Uterus (tissue), 4 donors: ENCODE measurements around the gene AREL1. TPM values are rescaled to one million over a fixed set of nuclear protein-coding genes. Genes with fewer than 3 reads are reported as not detected.
A peak's percentile ranks its signal among the peaks of the same experiment; 100 is the strongest.

ENCODE experiments used
- DNase-seq, 2 donors: peaks; one replicate each; pipeline ENCODE4 v3.0.0-alpha.2; 2019 to 2020
- H3K27ac ChIP-seq, 2 donors: fragments of 200-600 bp; sonication (generic); 1 replicate in 1 of 2; 2 replicates in 1 of 2; pipeline ENCODE4 v1.5.1; 2016 to 2018
- H3K27me3 ChIP-seq, 2 donors: fragments of 200-600 bp; sonication (generic); one replicate each; pipeline ENCODE4 v1.5.1; 2018 to 2019; ENCODE audit warnings: control low read depth in 1 of 2
- H3K36me3 ChIP-seq, 2 donors: fragments of 200-600 bp; sonication (generic); one replicate each; pipeline ENCODE4 v1.5.1; 2019; ENCODE audit warnings: control low read depth in 1 of 2
- H3K4me1 ChIP-seq, 2 donors: fragments of 200-600 bp; sonication (generic); one replicate each; pipeline ENCODE4 v1.5.1; 2018 to 2019; ENCODE audit warnings: control low read depth in 1 of 2
- H3K4me3 ChIP-seq, 2 donors: fragments of 200-600 bp; sonication (generic); 1 replicate in 1 of 2; 2 replicates in 1 of 2; pipeline ENCODE4 v1.5.1; 2018 to 2019; ENCODE audit warnings: mild to moderate bottlenecking in 1 of 2
- H3K9me3 ChIP-seq, 2 donors: fragments of 200-600 bp; sonication (generic); one replicate each; pipeline ENCODE4 v1.5.1; 2019; ENCODE audit warnings: control low read depth in 1 of 2
- POLR2A ChIP-seq, 2 donors: fragments of 450-650 bp; IDR thresholded peaks; one replicate each; pipeline ENCODE4 v1.6.1; 2016; ENCODE audit warnings: antibody characterized with exemption in 2 of 2, mild to moderate bottlenecking in 1 of 2, moderate library complexity in 1 of 2
- intact Hi-C: fragments of 100-400 bp; cut with DNase I; formaldehyde crosslinking; loops from one replicate; pipeline ENCODE4 v1.15.1; 2023; ENCODE audit warnings: low total_unique reads
- total RNA-seq, 4 donors: library from RNA; depleted of rRNA in 3 of 4; stranded (reverse); fragments of >200 nt in 3 of 4; gene quantifications; one replicate each; pipeline versions ENCODE4 v1.1.0 to v1.2.4, GENCODE V29; 2014 to 2023
- TF ChIP-seq, protein P1 (sequence below), 4 experiments: fragments of 200-600 bp in 2 of 4; fragments of 450-650 bp in 2 of 4; sonication (generic) in 2 of 4; IDR thresholded peaks; one replicate each; pipeline ENCODE4 v1.5.1; 2016 to 2019; ENCODE audit warnings: antibody characterized with exemption in 4 of 4, mild to moderate bottlenecking in 2 of 4, moderate library complexity in 1 of 4
- donor health status: DM: yes; HTN: yes; CAD: no.

The AREL1 gene
- total RNA-seq, 4 donors from 2014 or later, result 2.1 to 33.8 (median 22.3) TPM

- DNase-seq, result no peak
- Histone ChIP-seq H3K27ac (peak overlapping the region in 1 of 2 donors; percentile 53), H3K27me3 (no peaks in the 10 kb centered on the region), H3K36me3 (no peaks in the 10 kb centered on the region), H3K4me3 (no peak overlapping the region), H3K9me3 (no peaks in the 10 kb centered on the region), H3K4me1 (no peaks in the 10 kb centered on the region)
- TF ChIP-seq, protein P1, sequence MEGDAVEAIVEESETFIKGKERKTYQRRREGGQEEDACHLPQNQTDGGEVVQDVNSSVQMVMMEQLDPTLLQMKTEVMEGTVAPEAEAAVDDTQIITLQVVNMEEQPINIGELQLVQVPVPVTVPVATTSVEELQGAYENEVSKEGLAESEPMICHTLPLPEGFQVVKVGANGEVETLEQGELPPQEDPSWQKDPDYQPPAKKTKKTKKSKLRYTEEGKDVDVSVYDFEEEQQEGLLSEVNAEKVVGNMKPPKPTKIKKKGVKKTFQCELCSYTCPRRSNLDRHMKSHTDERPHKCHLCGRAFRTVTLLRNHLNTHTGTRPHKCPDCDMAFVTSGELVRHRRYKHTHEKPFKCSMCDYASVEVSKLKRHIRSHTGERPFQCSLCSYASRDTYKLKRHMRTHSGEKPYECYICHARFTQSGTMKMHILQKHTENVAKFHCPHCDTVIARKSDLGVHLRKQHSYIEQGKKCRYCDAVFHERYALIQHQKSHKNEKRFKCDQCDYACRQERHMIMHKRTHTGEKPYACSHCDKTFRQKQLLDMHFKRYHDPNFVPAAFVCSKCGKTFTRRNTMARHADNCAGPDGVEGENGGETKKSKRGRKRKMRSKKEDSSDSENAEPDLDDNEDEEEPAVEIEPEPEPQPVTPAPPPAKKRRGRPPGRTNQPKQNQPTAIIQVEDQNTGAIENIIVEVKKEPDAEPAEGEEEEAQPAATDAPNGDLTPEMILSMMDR (IDR thresholded peaks at IDR 0.05), result no peak
- no peak for TF ChIP-seq POLR2A (IDR thresholded peaks at IDR 0.05)
- intact Hi-C loops, result no loop called here
Measured at GRCh38 chr14:74663884-74664283, 49.0 kb downstream of the AREL1 start.

- peak in 1 of 2 donors; percentile 50 for DNase-seq
- Histone ChIP-seq H3K4me1 (no peaks in the 10 kb centered on the region), H3K27me3 (no peaks in the 10 kb centered on the region), H3K36me3 (no peaks in the 10 kb centered on the region), H3K4me3 (no peak overlapping the region), H3K9me3 (no peaks in the 10 kb centered on the region), H3K27ac (peak overlapping the region in 1 of 2 donors; percentile 48)
- intact Hi-C loops, result no loop called here
- TF ChIP-seq, protein P1 (IDR thresholded peaks at IDR 0.05), result no peak
- TF ChIP-seq POLR2A (IDR thresholded peaks at IDR 0.05), result no peak
Measured at GRCh38 chr14:74661726-74662450, 51.0 kb downstream of the AREL1 start.

- no peak for TF ChIP-seq POLR2A (IDR thresholded peaks at IDR 0.05)
- TF ChIP-seq, protein P1 (IDR thresholded peaks at IDR 0.05), result no peak
- no peaks in the 10 kb centered on the region for H3K27me3 ChIP-seq
- no peaks in the 10 kb centered on the region for H3K36me3 ChIP-seq
- no peaks in the 10 kb centered on the region for H3K9me3 ChIP-seq
- H3K4me1 ChIP-seq, result peaks cover 0 to 5% of the 10 kb centered on the region in 2 donors
- no peak for DNase-seq
- peak overlapping the region in 1 of 2 donors; percentile 48 for H3K27ac ChIP-seq
- intact Hi-C loops, result no loop called here
- H3K4me3 ChIP-seq, result no peak overlapping the region
Measured at GRCh38 chr14:74660863-74661262, 52.0 kb downstream of the AREL1 start.

GRCh38 chr14:74660167-74660566, 52.7 kb downstream of the AREL1 start:
- TF ChIP-seq POLR2A (IDR thresholded peaks at IDR 0.05), result no peak
- TF ChIP-seq, protein P1 (IDR thresholded peaks at IDR 0.05), result no peak
- Histone ChIP-seq H3K27me3 (no peaks in the 10 kb centered on the region), H3K9me3 (no peaks in the 10 kb centered on the region), H3K4me1 (peaks cover 0 to 10% of the 10 kb centered on the region in 2 donors), H3K27ac (no peak overlapping the region), H3K36me3 (no peaks in the 10 kb centered on the region), H3K4me3 (no peak overlapping the region)
- intact Hi-C loops, result no loop called here
- DNase-seq, result no peak

DNA sequence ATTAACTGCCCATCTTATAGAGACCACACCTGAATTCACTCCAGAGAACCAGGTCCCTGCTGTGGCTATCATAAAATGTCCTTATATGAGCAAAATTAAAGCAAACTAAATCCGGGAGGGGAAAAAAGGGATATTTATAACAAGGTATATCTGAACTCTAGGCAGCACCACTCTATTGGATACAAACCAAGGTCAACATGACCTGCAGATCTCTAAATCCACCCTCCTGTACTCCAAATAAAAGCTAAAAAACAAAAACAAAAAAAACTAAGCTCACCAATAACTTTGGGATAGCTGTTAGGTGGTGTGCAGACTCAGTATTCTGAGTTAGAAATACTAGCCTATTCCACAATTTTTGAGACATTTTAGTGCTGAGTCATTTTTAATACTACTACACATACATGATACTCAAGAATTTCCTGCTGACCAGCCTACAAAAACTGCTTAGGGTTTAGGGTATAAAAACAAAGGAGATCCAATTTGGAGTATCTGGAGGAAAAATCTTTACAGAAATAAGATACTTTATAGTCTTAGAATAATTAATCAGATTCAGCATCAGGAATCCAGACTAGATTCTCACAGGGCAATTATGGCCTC, 54.2 kb downstream of the AREL1 start:
- DNase-seq, result no peak
- Histone ChIP-seq H3K4me1 (peaks cover 0 to 14% of the 10 kb centered on the region in 2 donors), H3K27me3 (no peaks in the 10 kb centered on the region), H3K27ac (peak overlapping the region in 1 of 2 donors; percentile 85), H3K36me3 (no peaks in the 10 kb centered on the region), H3K9me3 (no peaks in the 10 kb centered on the region), H3K4me3 (no peak overlapping the region)
- TF ChIP-seq, protein P1 (IDR thresholded peaks at IDR 0.05), result no peak
- TF ChIP-seq POLR2A (IDR thresholded peaks at IDR 0.05), result no peak
- intact Hi-C loops, result no loop called here
